Measurements from ENCODE around the gene ENDOG. TPM values are rescaled to one million over a fixed set of nuclear protein-coding genes. Genes with fewer than 3 reads are reported as not detected.
"Not testable (repeated sequence)": the region's sequence is repeated elsewhere in the genome, so short reads cannot be mapped to it uniquely, and the experiment has no call there.

ENDOG gene
- total RNA-seq, 1 experiment from 2014 or later = 16.7 TPM

DNA sequence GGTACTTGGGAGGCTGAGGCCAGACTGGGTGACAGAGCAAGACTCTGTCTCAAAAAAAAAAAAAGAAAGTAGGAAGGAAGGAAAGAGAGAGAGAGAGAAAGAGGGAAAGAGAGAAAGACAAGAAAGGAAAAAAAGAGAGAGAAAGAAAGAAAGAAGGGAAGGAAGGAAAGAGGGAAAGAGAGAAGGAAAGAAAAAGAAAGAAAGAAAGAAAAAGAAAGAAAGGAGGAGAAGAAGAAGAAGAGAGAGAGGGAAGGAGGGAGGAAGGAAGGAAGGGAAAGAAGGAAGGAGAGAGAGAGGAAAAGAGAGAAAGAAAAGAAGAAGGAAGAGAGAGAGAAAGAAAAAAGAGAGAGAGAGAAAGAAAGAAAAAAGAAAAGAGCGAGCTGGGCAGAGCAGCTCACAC lies 43.5 kb upstream of the ENDOG start:
- peaks cover 2% of the 10 kb centered on the region; the same call in 1 of the 2 replicates for H3K27me3 Mint-ChIP-seq (ENCODE audit: low read depth)
- peaks cover 12% of the 10 kb centered on the region for H3K23me2 ChIP-seq (ENCODE audit: insufficient read length, low read depth, low read length, poor library complexity, severe bottlenecking)
- H3K56ac ChIP-seq (ENCODE audit: insufficient read length, low read depth, low read length) = no peak overlapping the region
- H2BK12ac ChIP-seq (ENCODE audit: insufficient read length, low read depth, low read length) = no peak overlapping the region
- H4K5ac ChIP-seq (ENCODE audit: insufficient read length, low read depth, low read length) = no peak overlapping the region
- H3K79me1 ChIP-seq (ENCODE audit: insufficient read depth, low read depth, low read length, poor library complexity, severe bottlenecking) = no peaks in the 10 kb centered on the region
- H3K18ac ChIP-seq (ENCODE audit: insufficient read length, low read depth, low read length) = no peak overlapping the region
- H2BK120ac ChIP-seq (ENCODE audit: low read depth, low read length, poor library complexity, severe bottlenecking) = no peak overlapping the region
- no peaks in the 10 kb centered on the region for H4K20me1 ChIP-seq (ENCODE audit: control insufficient read depth, insufficient read depth, insufficient read length)
- H3K4me1 ChIP-seq (ENCODE audit: insufficient read depth, low read length) = no peaks in the 10 kb centered on the region
- H3K4ac ChIP-seq (ENCODE audit: low read depth, low read length) = no peak overlapping the region
- no peaks in the 10 kb centered on the region; the same call in 1 of the 2 replicates for H3K79me2 ChIP-seq (ENCODE audit: insufficient read depth, low read length)
- H4K8ac ChIP-seq (replicated peaks; ENCODE audit: insufficient read length, low read depth, low read length) = no peak overlapping the region
- H2AK5ac ChIP-seq (ENCODE audit: insufficient read length, low read length) = no peak overlapping the region
- H3K4me3 Mint-ChIP-seq = no peak overlapping the region
- no peak overlapping the region for H2BK20ac ChIP-seq (ENCODE audit: low read depth, low read length, poor library complexity, severe bottlenecking)
- H3K27me3 ChIP-seq (ENCODE audit: insufficient read depth, low read length) = no peaks in the 10 kb centered on the region
- no peak for TF ChIP-seq CTCF (conservative IDR thresholded peaks at IDR 0.05)
- H3T11ph ChIP-seq (ENCODE audit: low read length) = no peak overlapping the region
- peaks cover 9 to 11% of the 10 kb centered on the region in 2 experiments for H3K4me1 Mint-ChIP-seq
- WGBS (ENCODE audit: extremely low coverage, insufficient read length, low lambda C conversion rate) = no CpG with 5 or more reads among the region's 1 CpG
- no peaks in the 10 kb centered on the region for H3K9me3 ChIP-seq (ENCODE audit: control insufficient read depth, low read depth, low read length)
- no peak overlapping the region for H3K4me2 ChIP-seq (ENCODE audit: insufficient read depth, insufficient read length, low read length)
- H3K27ac ChIP-seq (ENCODE audit: insufficient read length, low read depth, low read length) = no peak overlapping the region
- no peak overlapping the region for H4K91ac ChIP-seq (ENCODE audit: insufficient read length, low read depth, low read length)
- H2AFZ ChIP-seq (ENCODE audit: low read length) = no peak overlapping the region
- H3K36me3 Mint-ChIP-seq (ENCODE audit: insufficient read depth in 1 of 3, low read depth in 3 of 3) = no peaks in the 10 kb centered on the region
- H3K9ac ChIP-seq (ENCODE audit: extremely low read depth, insufficient read length, low read length) = no peak overlapping the region
- DNase-seq = no peak
- no peak overlapping the region for H3K23ac ChIP-seq (ENCODE audit: insufficient read length, low read depth, low read length)
- H3K14ac ChIP-seq (ENCODE audit: insufficient read depth, low read length) = no peak overlapping the region
- peaks cover 15 to 17% of the 10 kb centered on the region in 2 experiments; a peak in 4 of 5 replicates for H3K9me3 Mint-ChIP-seq
- H2BK15ac ChIP-seq (ENCODE audit: low read depth, low read length) = no peak overlapping the region
- H3K27ac Mint-ChIP-seq = no peak overlapping the region
- H2BK5ac ChIP-seq (ENCODE audit: insufficient read length, low read length) = no peak overlapping the region

DNA sequence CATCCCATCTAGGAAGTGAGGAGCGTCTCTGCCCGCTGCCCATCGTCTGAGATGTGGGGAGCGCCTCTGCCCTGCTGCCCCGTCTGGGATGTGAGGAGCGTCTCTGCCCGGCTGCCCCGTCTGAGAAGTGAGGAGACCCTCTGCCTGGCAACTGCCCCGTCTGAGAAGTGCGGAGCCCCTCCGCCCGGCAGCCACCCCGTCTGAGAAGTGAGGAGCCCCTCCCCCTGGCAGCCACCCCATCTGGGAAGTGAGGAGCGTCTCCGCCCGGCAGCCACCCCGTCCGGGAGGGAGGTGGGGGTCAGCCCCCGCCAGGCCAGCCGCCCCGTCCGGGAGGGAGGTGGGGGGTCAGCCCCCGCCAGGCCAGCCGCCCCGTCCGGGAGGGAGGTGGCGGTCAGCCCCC lies 38.2 kb upstream of the ENDOG start:
- not testable (repeated sequence) for H3K79me2 ChIP-seq (ENCODE audit: insufficient read depth, low read length); H3K9ac ChIP-seq (ENCODE audit: extremely low read depth, insufficient read length, low read length); H3K4me2 ChIP-seq (ENCODE audit: insufficient read depth, insufficient read length, low read length); H3K9me3 ChIP-seq (ENCODE audit: control insufficient read depth, low read depth, low read length); DNase-seq; H3K36me3 Mint-ChIP-seq (ENCODE audit: insufficient read depth in 1 of 3, low read depth in 3 of 3); H4K8ac ChIP-seq (replicated peaks; ENCODE audit: insufficient read length, low read depth, low read length); H3K27me3 Mint-ChIP-seq (ENCODE audit: low read depth); H2BK20ac ChIP-seq (ENCODE audit: low read depth, low read length, poor library complexity, severe bottlenecking); H3K23me2 ChIP-seq (ENCODE audit: insufficient read length, low read depth, low read length, poor library complexity, severe bottlenecking); H3K4me1 ChIP-seq (ENCODE audit: insufficient read depth, low read length); H3K18ac ChIP-seq (ENCODE audit: insufficient read length, low read depth, low read length); H3K4me3 Mint-ChIP-seq; H3K27me3 ChIP-seq (ENCODE audit: insufficient read depth, low read length); H2BK12ac ChIP-seq (ENCODE audit: insufficient read length, low read depth, low read length); H3K14ac ChIP-seq (ENCODE audit: insufficient read depth, low read length); H3T11ph ChIP-seq (ENCODE audit: low read length); H3K79me1 ChIP-seq (ENCODE audit: insufficient read depth, low read depth, low read length, poor library complexity, severe bottlenecking); H4K91ac ChIP-seq (ENCODE audit: insufficient read length, low read depth, low read length); H3K4me1 Mint-ChIP-seq; H4K5ac ChIP-seq (ENCODE audit: insufficient read length, low read depth, low read length); H4K20me1 ChIP-seq (ENCODE audit: control insufficient read depth, insufficient read depth, insufficient read length); H2BK15ac ChIP-seq (ENCODE audit: low read depth, low read length); H3K27ac ChIP-seq (ENCODE audit: insufficient read length, low read depth, low read length); H3K27ac Mint-ChIP-seq; H2AFZ ChIP-seq (ENCODE audit: low read length); H3K23ac ChIP-seq (ENCODE audit: insufficient read length, low read depth, low read length); H2AK5ac ChIP-seq (ENCODE audit: insufficient read length, low read length); H2BK5ac ChIP-seq (ENCODE audit: insufficient read length, low read length); H2BK120ac ChIP-seq (ENCODE audit: low read depth, low read length, poor library complexity, severe bottlenecking); H3K4ac ChIP-seq (ENCODE audit: low read depth, low read length); H3K56ac ChIP-seq (ENCODE audit: insufficient read length, low read depth, low read length)
- H3K9me3 Mint-ChIP-seq = peaks cover 16 to 22% of the 10 kb centered on the region in 2 experiments; a peak in 4 of 5 replicates
- no CpG with 5 or more reads among the region's 27 CpGs for WGBS (ENCODE audit: extremely low coverage, insufficient read length, low lambda C conversion rate)

All from H9 (cell line).